ENCODE measurements around the gene PPP1R15A. TPM values are rescaled to one million over a fixed set of nuclear protein-coding genes. Genes with fewer than 3 reads are reported as not detected.

PPP1R15A gene
- polyA plus RNA-seq, 1 donor = 80.5 TPM

GRCh38 chr19:48922548-48923490 is 50.6 kb downstream of the PPP1R15A start:
- H3K27ac ChIP-seq (ENCODE audit: low read length) = no peak overlapping the region
- H3K4me3 ChIP-seq (ENCODE audit: low read length) = no peak overlapping the region
- DNase-seq = no peak
- H3K27me3 ChIP-seq (ENCODE audit: control insufficient read depth, insufficient read depth, low read length) = no peaks in the 10 kb centered on the region
- H3K9me3 ChIP-seq (ENCODE audit: control insufficient read depth, low read depth, low read length) = no peaks in the 10 kb centered on the region
- H3K36me3 ChIP-seq (ENCODE audit: control insufficient read depth, insufficient read depth, low read length) = peaks cover 45% of the 10 kb centered on the region
- no peaks in the 10 kb centered on the region for H3K4me1 ChIP-seq (ENCODE audit: control insufficient read depth, insufficient read depth, low read length)
- no CpG with 5 or more reads among the region's 18 CpGs for WGBS (ENCODE audit: insufficient coverage, low lambda C conversion rate)

GRCh38 chr19:48925240-48925843 is 53.1 kb downstream of the PPP1R15A start:
- Histone ChIP-seq H3K27me3 (ENCODE audit: control insufficient read depth, insufficient read depth, low read length) (no peaks in the 10 kb centered on the region), H3K9me3 (ENCODE audit: control insufficient read depth, low read depth, low read length) (no peaks in the 10 kb centered on the region), H3K27ac (ENCODE audit: low read length) (no peak overlapping the region), H3K36me3 (ENCODE audit: control insufficient read depth, insufficient read depth, low read length) (peaks cover 28% of the 10 kb centered on the region), H3K4me3 (ENCODE audit: low read length) (no peak overlapping the region), H3K4me1 (ENCODE audit: control insufficient read depth, insufficient read depth, low read length) (no peaks in the 10 kb centered on the region)
- 20% methylated on average over 1 of the region's 11 CpGs for WGBS (ENCODE audit: insufficient coverage, low lambda C conversion rate)
- DNase-seq = no peak

Other genes starting within 250 kb of the PPP1R15A start
- 4.0 TPM for gene DBP, start 235.0 kb upstream of the PPP1R15A start, polyA plus RNA-seq
- gene CA11, start 226.2 kb upstream of the PPP1R15A start, polyA plus RNA-seq = 10.1 TPM
- 0.42 TPM for gene NTN5, start 199.4 kb upstream of the PPP1R15A start, polyA plus RNA-seq
- gene FUT2, start 176.4 kb upstream of the PPP1R15A start, polyA plus RNA-seq = 105 TPM
- 4.1 TPM for gene MAMSTR, start 152.7 kb upstream of the PPP1R15A start, polyA plus RNA-seq
- gene RASIP1, start 131.8 kb upstream of the PPP1R15A start, polyA plus RNA-seq = 6.9 TPM
- 0.40 TPM for gene IZUMO1, start 125.5 kb upstream of the PPP1R15A start, polyA plus RNA-seq
- 1.3 TPM for gene FUT1, start 119.8 kb upstream of the PPP1R15A start, polyA plus RNA-seq
- not detected for gene FGF21, start 116.9 kb upstream of the PPP1R15A start, polyA plus RNA-seq
- 76.4 TPM for gene BCAT2, start 61.4 kb upstream of the PPP1R15A start, polyA plus RNA-seq
- 78.1 TPM for gene HSD17B14, start 35.9 kb upstream of the PPP1R15A start, polyA plus RNA-seq
- 14.5 TPM for gene PLEKHA4, start 3.8 kb upstream of the PPP1R15A start, polyA plus RNA-seq
- gene TULP2, start 26.3 kb downstream of the PPP1R15A start, polyA plus RNA-seq = 0.28 TPM
- gene NUCB1, start 27.9 kb downstream of the PPP1R15A start, polyA plus RNA-seq = 237 TPM
- gene DHDH, start 61.3 kb downstream of the PPP1R15A start, polyA plus RNA-seq = 5.2 TPM
- gene BAX, start 82.5 kb downstream of the PPP1R15A start, polyA plus RNA-seq = 129 TPM
- 6,937 TPM for gene FTL, start 92.9 kb downstream of the PPP1R15A start, polyA plus RNA-seq
- gene GYS1, start 120.9 kb downstream of the PPP1R15A start, polyA plus RNA-seq = 39.1 TPM
- 65.0 TPM for gene RUVBL2, start 121.5 kb downstream of the PPP1R15A start, polyA plus RNA-seq
- not detected for gene LHB, start 144.7 kb downstream of the PPP1R15A start, polyA plus RNA-seq
- not detected for gene CGB3, start 151.9 kb downstream of the PPP1R15A start, polyA plus RNA-seq
- not detected for gene CGB2, start 159.5 kb downstream of the PPP1R15A start, polyA plus RNA-seq
- gene CGB1, start 164.5 kb downstream of the PPP1R15A start, polyA plus RNA-seq = not detected
- not detected for gene CGB5, start 171.4 kb downstream of the PPP1R15A start, polyA plus RNA-seq
- not detected for gene CGB8, start 176.7 kb downstream of the PPP1R15A start, polyA plus RNA-seq
- gene CGB7, start 185.3 kb downstream of the PPP1R15A start, polyA plus RNA-seq = 0.06 TPM
- 0.16 TPM for gene NTF4, start 192.4 kb downstream of the PPP1R15A start, polyA plus RNA-seq
- gene KCNA7, start 200.3 kb downstream of the PPP1R15A start, polyA plus RNA-seq = 0.01 TPM
- 295 TPM for gene SNRNP70, start 213.0 kb downstream of the PPP1R15A start, polyA plus RNA-seq
- gene LIN7B, start 241.9 kb downstream of the PPP1R15A start, polyA plus RNA-seq = 7.8 TPM
- gene C19orf73, start 246.7 kb downstream of the PPP1R15A start, polyA plus RNA-seq = 1.4 TPM
- 5.9 TPM for gene PPFIA3, start 247.1 kb downstream of the PPP1R15A start, polyA plus RNA-seq

All from large intestine (tissue), 3 donors.